ENCODE measurements around the gene EIF2AK2. TPM values are rescaled to one million over a fixed set of nuclear protein-coding genes. Genes with fewer than 3 reads are reported as not detected.

The EIF2AK2 gene
- total and polyA plus RNA-seq, 10 of the 15 experiments (the other 5 are each of a cell fraction or from before 2014, with no cell fraction given), result 16.2 to 81.4 (median 63.3) TPM

- no peak for TF ChIP-seq IRF5 (IDR thresholded peaks at IDR 0.05; ENCODE audit: borderline replicate concordance)
- no peak for TF ChIP-seq HDAC6 (IDR thresholded peaks at IDR 0.05; ENCODE audit: unreplicated experiment)
- no peak for TF ChIP-seq PAX8 (IDR thresholded peaks at IDR 0.05)
- no peak for TF ChIP-seq PML (IDR thresholded peaks at IDR 0.05; ENCODE audit: low read length)
- TF ChIP-seq CHD4 (IDR thresholded peaks at IDR 0.05), result no peak
- no peak for TF ChIP-seq HDGF (IDR thresholded peaks at IDR 0.05)
- no peak for TF ChIP-seq IKZF2 (IDR thresholded peaks at IDR 0.05)
- TF ChIP-seq NFXL1 (IDR thresholded peaks at IDR 0.05; ENCODE audit: borderline replicate concordance), result no peak
- TF ChIP-seq NR2C2 (IDR thresholded peaks at IDR 0.05; ENCODE audit: borderline replicate concordance, control insufficient read depth, insufficient read length, low read depth), result no peak
- TF ChIP-seq DPF2 (IDR thresholded peaks at IDR 0.05), result no peak
- no peak for TF ChIP-seq ELK1 (IDR thresholded peaks at IDR 0.05; ENCODE audit: low read depth, low read length)
- TF ChIP-seq MLLT1 (IDR thresholded peaks at IDR 0.05), result no peak
Measured at GRCh38 chr2:37190290-37190689, 33.5 kb upstream of the EIF2AK2 start (continued).

All from GM12878 (cell line).